ENCODE data around the gene GPR42.

GPR42 gene

DNA sequence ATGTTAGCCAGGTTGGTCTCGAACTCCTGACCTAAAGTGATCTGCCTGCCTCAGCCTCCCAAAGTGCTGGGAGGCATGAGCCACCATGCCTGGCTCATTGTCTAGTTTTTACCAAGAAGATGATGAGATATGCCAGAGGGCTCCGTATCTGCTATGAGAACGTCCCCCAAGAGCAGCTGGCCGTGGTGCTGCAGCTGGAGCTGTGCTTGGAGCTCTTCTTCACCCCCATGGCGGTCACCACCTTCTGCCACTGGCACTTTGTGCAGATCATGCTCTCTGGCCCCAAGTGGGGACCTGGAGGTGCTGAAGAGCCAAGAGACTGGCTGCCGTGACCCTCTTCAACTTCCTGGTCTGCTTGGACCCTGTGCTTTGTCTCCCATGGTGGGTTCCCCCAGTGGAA lies 36.8 kb downstream of the GPR42 start:
- H3K4me3 Mint-ChIP-seq = no peak overlapping the region
- TF ChIP-seq, protein P1, sequence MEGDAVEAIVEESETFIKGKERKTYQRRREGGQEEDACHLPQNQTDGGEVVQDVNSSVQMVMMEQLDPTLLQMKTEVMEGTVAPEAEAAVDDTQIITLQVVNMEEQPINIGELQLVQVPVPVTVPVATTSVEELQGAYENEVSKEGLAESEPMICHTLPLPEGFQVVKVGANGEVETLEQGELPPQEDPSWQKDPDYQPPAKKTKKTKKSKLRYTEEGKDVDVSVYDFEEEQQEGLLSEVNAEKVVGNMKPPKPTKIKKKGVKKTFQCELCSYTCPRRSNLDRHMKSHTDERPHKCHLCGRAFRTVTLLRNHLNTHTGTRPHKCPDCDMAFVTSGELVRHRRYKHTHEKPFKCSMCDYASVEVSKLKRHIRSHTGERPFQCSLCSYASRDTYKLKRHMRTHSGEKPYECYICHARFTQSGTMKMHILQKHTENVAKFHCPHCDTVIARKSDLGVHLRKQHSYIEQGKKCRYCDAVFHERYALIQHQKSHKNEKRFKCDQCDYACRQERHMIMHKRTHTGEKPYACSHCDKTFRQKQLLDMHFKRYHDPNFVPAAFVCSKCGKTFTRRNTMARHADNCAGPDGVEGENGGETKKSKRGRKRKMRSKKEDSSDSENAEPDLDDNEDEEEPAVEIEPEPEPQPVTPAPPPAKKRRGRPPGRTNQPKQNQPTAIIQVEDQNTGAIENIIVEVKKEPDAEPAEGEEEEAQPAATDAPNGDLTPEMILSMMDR (IDR thresholded peaks at IDR 0.05) = no peak

DNA sequence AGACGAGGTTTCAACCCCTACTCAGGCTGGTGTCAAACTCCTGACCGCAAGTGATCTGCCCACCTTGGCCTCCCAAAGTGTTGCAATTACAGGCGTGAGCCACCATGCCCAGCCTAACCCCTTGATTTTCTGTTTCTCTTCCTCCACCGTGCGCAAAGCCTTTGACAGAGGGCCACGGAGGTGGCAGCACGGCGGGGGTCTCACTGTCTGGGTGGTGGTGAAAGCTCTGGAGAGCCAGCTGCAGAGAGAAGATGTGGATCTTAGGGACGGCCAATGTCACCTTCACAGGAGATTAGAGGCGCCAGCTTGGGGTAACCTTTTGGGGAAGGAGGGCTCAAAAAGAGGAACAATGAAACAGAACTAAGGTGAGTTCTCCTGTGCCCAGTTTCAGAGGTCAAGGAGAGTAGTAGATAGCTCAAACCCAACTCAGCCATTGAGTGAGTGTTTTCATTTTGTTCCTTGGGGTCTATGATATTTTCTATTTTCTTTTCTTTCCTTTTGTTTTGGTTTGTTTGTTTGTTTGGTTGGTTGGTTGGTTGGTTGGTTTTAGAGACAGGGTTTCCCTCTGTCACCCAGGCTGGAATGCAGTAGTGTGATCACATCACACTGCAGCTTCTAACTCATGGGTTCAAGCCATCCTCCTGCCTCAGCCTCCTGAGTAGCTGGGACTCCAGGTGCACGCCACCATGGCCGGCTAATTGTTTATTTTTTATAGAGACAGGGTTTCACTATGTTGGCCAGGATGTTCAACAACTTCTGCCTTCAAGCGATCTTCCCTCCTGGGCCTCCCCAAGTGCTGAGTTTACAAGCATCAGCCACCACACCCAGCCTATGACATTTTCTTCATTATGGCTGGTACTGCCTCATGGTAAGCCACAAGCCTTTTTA lies 37.7 kb downstream of the GPR42 start:
- DNase-seq = no peak
- H3K4me1 Mint-ChIP-seq = no peaks in the 10 kb centered on the region
- TF ChIP-seq, protein P1 (IDR thresholded peaks at IDR 0.05) = no peak
- no peaks in the 10 kb centered on the region for H3K36me3 Mint-ChIP-seq (ENCODE audit: low read depth)
- H3K27ac Mint-ChIP-seq = no peak overlapping the region
- no peaks in the 10 kb centered on the region for H3K9me3 Mint-ChIP-seq
- peaks cover 48% of the 10 kb centered on the region for H3K27me3 Mint-ChIP-seq (ENCODE audit: low read depth, poor library complexity)
- no peak overlapping the region for H3K4me3 Mint-ChIP-seq

More for the DNA sequence above, 36.8 kb downstream of the GPR42 start:
- Mint-ChIP-seq H3K27me3 (ENCODE audit: low read depth, poor library complexity) (peaks cover 40% of the 10 kb centered on the region), H3K9me3 (no peaks in the 10 kb centered on the region), H3K27ac (no peak overlapping the region), H3K36me3 (ENCODE audit: low read depth) (no peaks in the 10 kb centered on the region), H3K4me1 (no peaks in the 10 kb centered on the region)
- no peak for DNase-seq

DNA sequence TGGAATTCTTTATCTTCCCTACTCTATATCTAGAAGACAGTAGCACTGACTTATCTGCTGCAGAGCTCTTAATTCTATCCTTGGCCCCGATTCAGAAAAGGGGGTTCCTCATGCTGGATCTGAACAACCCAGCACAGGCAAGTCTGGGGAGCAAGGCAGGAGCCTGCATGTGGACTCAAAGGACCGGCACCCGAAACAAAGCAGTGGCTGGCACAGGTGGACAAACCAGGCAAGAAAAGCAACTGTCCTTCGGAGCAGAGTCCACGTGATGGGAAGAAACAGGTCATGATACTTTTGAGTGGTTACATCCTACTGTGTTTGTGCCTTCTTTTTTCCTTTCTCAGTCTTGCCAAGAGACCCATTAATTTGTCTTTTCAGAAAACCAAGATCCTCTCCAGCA lies 38.3 kb downstream of the GPR42 start:
- Mint-ChIP-seq H3K36me3 (ENCODE audit: low read depth) (no peaks in the 10 kb centered on the region), H3K27me3 (ENCODE audit: low read depth, poor library complexity) (peaks cover 54% of the 10 kb centered on the region), H3K4me3 (no peak overlapping the region), H3K27ac (no peak overlapping the region), H3K4me1 (no peaks in the 10 kb centered on the region), H3K9me3 (no peaks in the 10 kb centered on the region)
- TF ChIP-seq, protein P1 (IDR thresholded peaks at IDR 0.05) = no peak
- DNase-seq = no peak

DNA sequence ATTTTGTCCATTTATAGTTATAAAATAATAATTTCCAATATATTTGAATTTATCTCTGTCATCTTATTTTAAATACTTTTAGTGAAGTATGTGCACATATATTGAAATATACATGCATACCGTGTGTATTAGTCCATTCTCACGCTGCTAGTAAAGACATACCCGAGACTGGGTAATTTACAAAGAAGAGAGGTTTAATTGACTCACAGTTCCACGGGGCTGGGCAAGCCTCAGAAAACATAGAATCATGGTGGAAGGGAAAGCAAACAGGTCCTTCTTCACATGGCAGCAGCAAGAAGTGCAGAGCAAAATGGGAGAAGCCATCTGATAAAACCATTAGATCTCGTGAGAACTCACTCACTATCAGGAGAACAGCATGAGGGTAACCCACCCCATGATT lies 39.6 kb downstream of the GPR42 start:
- Mint-ChIP-seq H3K27ac (no peak overlapping the region), H3K36me3 (ENCODE audit: low read depth) (no peaks in the 10 kb centered on the region), H3K9me3 (no peaks in the 10 kb centered on the region), H3K4me1 (no peaks in the 10 kb centered on the region), H3K4me3 (no peak overlapping the region), H3K27me3 (ENCODE audit: low read depth, poor library complexity) (peaks cover 60% of the 10 kb centered on the region)
- TF ChIP-seq, protein P1 (IDR thresholded peaks at IDR 0.05) = no peak
- DNase-seq = no peak

DNA sequence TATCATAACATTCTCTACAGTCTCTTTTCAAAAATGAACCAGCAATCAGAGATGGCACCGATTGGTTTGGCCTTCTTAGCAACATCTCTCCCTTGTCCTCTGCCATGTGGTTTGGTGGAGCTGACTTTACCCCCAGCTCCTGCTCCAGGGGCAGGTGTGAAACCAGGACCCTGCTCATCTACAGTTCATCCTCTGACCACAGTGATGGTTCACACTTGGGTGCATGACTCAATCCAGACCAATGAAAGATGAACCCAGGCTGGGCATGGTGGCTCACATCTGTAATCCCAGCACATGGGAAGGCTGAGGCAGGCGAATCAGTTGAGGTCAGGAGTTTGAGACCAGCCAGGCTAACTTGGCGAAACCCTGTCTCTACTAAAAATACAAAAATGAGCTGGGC lies 43.6 kb downstream of the GPR42 start:
- no peaks in the 10 kb centered on the region for H3K9me3 Mint-ChIP-seq
- no peak overlapping the region for H3K4me3 Mint-ChIP-seq
- DNase-seq = no peak
- TF ChIP-seq, protein P1 (IDR thresholded peaks at IDR 0.05) = no peak
- H3K27me3 Mint-ChIP-seq (ENCODE audit: low read depth, poor library complexity) = peaks cover 60% of the 10 kb centered on the region
- H3K36me3 Mint-ChIP-seq (ENCODE audit: low read depth) = no peaks in the 10 kb centered on the region
- H3K27ac Mint-ChIP-seq = no peak overlapping the region
- H3K4me1 Mint-ChIP-seq = peaks cover 5% of the 10 kb centered on the region

DNA sequence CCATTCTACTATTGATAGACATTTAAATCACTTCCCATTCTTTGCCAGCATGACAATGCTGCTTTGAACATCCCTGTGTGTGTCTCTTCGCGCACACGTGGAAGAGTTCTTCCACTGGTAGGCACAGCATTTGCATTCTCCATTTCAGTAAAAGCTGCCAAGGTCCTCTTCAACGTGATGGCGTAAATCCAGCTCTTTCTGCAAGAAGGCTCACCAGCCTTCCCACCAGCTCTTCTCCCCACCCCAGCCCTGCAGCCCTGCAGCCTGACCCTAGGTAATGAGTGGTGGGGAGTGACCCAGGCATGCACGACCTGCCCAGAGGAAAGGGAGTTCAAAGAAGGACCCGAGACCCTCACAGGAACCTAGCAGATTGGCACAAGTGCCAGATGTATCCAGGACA lies 45.5 kb downstream of the GPR42 start:
- H3K4me1 Mint-ChIP-seq = peaks cover 5% of the 10 kb centered on the region
- H3K4me3 Mint-ChIP-seq = no peak overlapping the region
- H3K27me3 Mint-ChIP-seq (ENCODE audit: low read depth, poor library complexity) = peaks cover 54% of the 10 kb centered on the region

More for the DNA sequence above, 45.5 kb downstream of the GPR42 start:
- Mint-ChIP-seq H3K27ac (no peak overlapping the region), H3K9me3 (no peaks in the 10 kb centered on the region), H3K36me3 (ENCODE audit: low read depth) (no peaks in the 10 kb centered on the region)
- DNase-seq = no peak
- TF ChIP-seq, protein P1 (IDR thresholded peaks at IDR 0.05) = no peak
